Measurements from ENCODE around the gene THAP3. TPM values are rescaled to one million over a fixed set of nuclear protein-coding genes. Genes with fewer than 3 reads are reported as not detected.

The THAP3 gene
- total and polyA plus RNA-seq, 9 of the 15 experiments (the other 6 are each of a cell fraction or from before 2014, with no cell fraction given): 1.9 to 31.2 (median 18.2) TPM

- TF ChIP-seq, protein P1, sequence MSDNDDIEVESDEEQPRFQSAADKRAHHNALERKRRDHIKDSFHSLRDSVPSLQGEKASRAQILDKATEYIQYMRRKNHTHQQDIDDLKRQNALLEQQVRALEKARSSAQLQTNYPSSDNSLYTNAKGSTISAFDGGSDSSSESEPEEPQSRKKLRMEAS (CRISPR knock-in tag; IDR thresholded peaks at IDR 0.05): 0 out of 2 replicates have a peak, but pooled peaks have one; percentile 24
- TF ChIP-seq PTBP1 (IDR thresholded peaks at IDR 0.05; ENCODE audit: low read depth, low read length) (no peak), ARHGAP35 (IDR thresholded peaks at IDR 0.05; ENCODE audit: partially characterized antibody) (no peak), NFRKB (IDR thresholded peaks at IDR 0.05; ENCODE audit: low read depth) (no peak), ZNF644 (tag; IDR thresholded peaks at IDR 0.05; ENCODE audit: low read depth) (no peak), CC2D1A (IDR thresholded peaks at IDR 0.05) (no peak), CHD1 (IDR thresholded peaks at IDR 0.05; ENCODE audit: low read length) (peak; percentile 62), ZNF444 (CRISPR knock-in tag; IDR thresholded peaks at IDR 0.05) (no peak), KLF16 (IDR thresholded peaks at IDR 0.05) (no peak), RCOR1 (IDR thresholded peaks at IDR 0.05; ENCODE audit: borderline replicate concordance in 1 of 2, low read depth in 2 of 2, low read length in 2 of 2) (no peak), ZNF408 (CRISPR knock-in tag; IDR thresholded peaks at IDR 0.05; ENCODE audit: low read depth) (no peak), GABPB1 (CRISPR knock-in tag; IDR thresholded peaks at IDR 0.05) (peak; percentile 23; the same call in 1 of the 2 replicates), PCBP2 (IDR thresholded peaks at IDR 0.05; ENCODE audit: low read depth, low read length, poor library complexity, severe bottlenecking) (no peak), CBFA2T2 (conservative IDR thresholded peaks at IDR 0.05) (no peak), ZFX (CRISPR knock-in tag; IDR thresholded peaks at IDR 0.05) (peak; percentile 56; the same call in 1 of the 2 replicates), ZNF24 (IDR thresholded peaks at IDR 0.05) (no peak), RBBP5 (IDR thresholded peaks at IDR 0.05; ENCODE audit: borderline replicate concordance, insufficient read depth, low read length, poor library complexity, severe bottlenecking) (peak; percentile 85), EGR1 (conservative IDR thresholded peaks at IDR 0.05) (peak; percentile 92), COPS2 (conservative IDR thresholded peaks at IDR 0.05) (no peak), ZNF592 (IDR thresholded peaks at IDR 0.05) (no peak), HDAC3 (IDR thresholded peaks at IDR 0.05; ENCODE audit: borderline replicate concordance, partially characterized antibody) (no peak)
- TF ChIP-seq, protein P2, sequence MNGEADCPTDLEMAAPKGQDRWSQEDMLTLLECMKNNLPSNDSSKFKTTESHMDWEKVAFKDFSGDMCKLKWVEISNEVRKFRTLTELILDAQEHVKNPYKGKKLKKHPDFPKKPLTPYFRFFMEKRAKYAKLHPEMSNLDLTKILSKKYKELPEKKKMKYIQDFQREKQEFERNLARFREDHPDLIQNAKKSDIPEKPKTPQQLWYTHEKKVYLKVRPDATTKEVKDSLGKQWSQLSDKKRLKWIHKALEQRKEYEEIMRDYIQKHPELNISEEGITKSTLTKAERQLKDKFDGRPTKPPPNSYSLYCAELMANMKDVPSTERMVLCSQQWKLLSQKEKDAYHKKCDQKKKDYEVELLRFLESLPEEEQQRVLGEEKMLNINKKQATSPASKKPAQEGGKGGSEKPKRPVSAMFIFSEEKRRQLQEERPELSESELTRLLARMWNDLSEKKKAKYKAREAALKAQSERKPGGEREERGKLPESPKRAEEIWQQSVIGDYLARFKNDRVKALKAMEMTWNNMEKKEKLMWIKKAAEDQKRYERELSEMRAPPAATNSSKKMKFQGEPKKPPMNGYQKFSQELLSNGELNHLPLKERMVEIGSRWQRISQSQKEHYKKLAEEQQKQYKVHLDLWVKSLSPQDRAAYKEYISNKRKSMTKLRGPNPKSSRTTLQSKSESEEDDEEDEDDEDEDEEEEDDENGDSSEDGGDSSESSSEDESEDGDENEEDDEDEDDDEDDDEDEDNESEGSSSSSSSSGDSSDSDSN (IDR thresholded peaks at IDR 0.05; ENCODE audit: borderline replicate concordance in 1 of 2, low read depth in 2 of 2, low read length in 2 of 2): peak; percentile 75; a peak in 2 of 4 replicates
Measured at GRCh38 chr1:6614929-6615785, 9.5 kb upstream of the THAP3 start (continued).

Measured in K562 (cell line).